SIG-M5 treated with dmso at 0.1 percent for 504 hours (cell line): Measurements from ENCODE around the gene DGUOK.
A peak's percentile ranks its signal among the peaks of the same experiment; 100 is the strongest.

Source experiments
- DNase-seq: peaks from one replicate; lab custom pipeline; 2025; ENCODE audit not compliant: unreplicated experiment; lab: John Stamatoyannopoulos, UW

The DGUOK gene

DNA sequence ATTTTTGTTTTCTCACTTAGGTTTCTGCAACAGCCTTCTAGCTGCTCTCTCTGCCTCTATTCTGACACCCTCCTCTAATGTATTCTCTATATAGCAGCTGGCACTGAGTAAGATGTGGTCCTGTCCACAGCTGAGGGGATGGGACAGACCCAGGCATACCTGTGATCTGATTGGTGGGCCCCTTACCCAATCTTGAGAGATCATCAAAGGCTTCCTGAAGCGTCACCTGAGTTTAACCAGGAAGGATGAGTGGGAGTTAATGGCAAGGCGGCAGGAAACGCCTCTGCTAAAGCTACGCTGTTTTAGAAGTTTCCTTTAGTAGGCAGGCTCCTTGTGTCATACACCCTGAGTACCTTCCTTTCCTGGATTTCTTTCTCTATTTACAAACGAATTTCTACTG is 52.3 kb downstream of the DGUOK start:
- no peak for DNase-seq

DNA sequence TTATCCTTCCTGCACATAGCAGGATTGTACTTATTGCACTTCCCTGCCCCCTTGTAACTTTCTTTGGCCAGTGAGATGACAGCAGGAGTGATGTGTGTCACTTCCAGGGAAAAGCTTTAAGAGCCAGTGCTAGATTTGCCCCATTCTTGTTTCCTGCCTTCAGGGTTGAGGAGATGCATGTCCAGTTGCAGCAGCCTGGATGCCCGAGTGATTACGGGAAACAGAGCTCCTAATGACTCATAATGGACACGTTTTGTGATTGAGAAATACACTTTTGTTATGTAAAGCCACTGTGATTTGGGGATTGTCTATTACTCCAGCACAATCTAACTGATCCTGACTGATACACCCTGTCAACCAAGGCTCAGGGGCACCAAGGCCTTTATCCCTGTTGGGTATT is 53.0 kb downstream of the DGUOK start:
- DNase-seq: peak; percentile 45

DNA sequence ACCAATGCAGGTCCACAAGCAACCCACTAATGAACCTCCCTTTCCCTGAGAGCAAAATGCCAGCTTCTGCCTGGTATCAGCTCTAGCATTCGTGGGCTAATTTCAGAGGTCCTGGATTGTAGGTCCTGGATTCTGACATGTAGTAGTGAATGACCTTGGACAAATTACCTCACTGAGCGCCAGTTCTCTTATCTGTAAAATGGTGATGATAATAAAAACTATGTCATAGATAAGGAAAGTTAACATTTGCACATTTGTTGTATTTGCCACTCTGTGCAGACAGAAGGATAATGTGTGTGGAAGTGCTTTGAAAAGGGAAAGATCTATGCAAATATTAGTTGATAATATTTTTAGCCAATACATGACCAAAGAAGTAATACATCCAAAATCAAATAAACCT is 53.9 kb downstream of the DGUOK start:
- DNase-seq: no peak

DNA sequence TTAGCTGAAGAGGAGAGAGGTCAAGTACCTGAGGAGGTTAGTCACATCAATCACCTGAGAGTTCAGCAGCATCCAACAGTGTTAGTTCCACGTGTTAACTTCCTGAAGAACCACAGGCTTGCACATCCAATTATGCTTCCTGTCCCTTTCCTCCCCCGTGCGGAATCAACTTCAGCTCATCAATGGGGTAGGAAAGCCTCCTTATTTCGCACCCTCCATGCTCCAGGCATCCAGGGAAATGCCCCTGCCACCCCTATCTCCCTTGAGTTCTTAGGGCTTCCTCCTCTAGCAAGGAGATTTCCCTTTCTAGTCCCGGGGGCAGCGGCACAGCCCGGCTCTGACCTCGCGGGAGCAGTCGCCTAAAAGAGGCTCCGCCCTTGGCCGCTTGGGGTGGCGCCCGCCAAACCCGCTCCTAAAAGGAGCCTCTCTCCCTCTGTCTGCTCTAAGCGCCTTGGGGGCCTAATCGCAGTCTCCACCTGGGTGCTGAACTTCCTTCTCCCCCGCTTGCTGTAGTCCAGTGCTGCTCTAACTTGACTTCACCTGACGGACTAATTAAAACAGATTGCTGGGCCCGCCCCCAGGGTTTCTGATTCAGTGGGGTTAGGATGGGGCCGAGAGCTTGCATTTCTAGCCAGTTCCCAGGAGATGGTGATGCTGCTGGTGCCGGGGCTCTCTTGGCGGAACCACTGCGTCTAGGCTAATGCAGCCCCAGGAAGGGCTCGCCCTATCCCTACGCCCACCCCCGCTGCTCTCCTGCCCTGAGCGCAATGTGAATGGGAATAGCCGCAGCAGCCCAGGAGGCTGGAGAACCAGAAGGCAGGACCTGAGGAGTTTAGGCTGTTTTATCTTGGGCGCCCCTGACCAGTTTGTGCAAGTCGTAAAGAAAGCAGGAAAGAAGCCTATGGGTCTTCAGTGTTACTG is 54.7 kb downstream of the DGUOK start:
- peak; percentile 41 for DNase-seq

DNA sequence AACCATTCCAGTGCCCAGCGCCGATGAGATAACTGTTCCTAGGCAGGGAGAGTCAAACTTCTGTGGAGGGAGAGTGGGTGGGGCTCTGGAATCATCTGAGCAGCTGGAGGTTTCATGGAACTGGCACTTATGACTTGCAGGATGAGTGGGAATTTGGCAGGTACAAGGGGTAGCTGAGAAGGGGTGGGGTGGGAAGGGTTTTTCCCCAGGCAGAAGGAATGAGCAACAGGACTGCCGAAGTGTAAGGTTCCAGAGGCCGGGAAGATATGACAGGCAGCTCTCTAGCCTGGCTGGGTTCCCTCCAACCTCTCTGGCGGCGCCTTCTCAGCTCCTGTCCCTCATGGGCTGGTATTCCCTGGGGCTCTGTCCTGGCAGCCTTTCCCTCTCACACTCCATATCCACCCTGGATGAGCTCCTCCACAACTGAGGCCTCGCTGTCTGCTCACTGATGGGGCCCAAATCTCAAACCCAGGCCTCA is 55.5 kb downstream of the DGUOK start:
- DNase-seq: no peak

DNA sequence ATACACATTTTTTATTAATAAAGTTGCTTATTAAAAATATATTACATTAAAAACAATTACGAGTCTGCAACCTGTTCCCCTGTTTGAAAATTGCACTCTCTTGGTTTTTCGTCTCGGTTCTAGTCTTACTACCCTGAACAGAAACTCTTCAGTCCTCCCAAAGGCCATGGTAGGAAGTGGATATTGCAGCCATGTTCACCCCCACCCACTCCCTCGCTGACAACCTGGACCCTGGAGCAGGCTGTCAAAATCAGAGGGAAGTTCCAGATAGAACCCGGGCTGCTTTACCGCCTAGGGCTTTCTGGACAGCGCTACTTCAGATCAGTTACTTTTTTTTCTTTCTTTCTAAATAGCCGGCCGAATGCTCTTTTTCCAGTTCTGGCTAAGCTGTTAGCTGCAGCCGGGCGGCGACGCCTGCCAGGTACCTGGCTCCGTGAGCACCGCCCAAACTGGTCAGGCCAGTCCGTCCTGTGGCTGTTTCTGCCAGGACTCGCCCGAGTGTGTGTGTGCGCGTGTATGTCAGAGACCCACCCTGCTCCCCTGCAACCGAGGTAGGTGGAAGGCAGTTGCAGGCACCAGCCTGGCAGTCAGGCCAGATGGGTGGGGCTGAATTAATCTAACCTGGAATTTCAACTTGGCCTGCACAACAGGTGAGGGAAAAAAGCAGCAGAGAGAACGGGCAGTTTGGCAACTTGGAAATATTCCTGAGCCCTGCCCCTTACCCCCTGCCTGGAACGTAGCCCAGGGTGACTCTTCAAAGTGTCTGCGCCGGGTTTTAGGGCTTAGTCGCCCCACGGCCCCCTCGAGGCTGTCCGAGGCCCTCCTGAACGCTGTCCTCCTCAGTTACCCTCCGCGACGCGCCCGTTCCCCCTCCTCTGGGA is 56.9 kb downstream of the DGUOK start:
- peak; percentile 86 for DNase-seq

DNA sequence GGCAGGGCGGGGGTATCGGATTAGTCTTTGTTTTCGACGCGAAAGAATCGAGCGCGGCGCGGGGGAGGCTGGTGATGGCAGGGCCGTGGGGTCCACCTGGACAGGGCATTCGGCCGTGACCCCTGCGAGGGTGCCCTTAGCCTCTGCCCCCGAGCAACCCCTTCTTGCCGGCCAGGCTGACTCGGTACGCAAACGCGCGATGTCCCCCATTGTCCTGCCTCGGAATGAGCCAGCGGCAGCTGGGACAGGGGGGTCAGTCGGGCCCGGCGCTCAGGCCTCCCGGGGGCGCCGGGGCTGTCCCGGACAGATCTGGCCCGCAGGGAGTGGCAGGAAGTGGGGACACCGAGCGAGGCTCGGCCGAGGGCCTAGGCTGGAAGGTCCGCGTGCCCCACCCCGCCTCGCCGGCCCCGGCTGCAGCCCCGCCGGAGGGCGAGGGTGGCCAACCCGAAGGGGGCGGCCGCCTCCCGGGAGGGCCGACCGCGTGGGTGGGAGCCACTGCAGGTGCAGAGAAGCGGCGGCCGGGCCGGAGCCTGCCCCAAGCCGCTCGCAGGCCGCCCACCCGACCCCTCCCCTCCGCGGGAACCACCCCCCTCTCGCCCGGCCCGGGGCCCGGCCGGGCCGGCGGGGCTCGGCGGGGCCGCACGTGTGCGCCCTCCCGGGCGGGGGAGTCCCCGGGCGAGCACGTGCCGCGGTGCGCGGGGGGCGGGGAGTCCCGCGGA is 57.7 kb downstream of the DGUOK start, which contains the start of gene TET3:
TET3 (plus strand) TSS at position 708 of the 719 bp plus-strand sequence. CDS start 1,494 bp downstream, outside the sequence.
- DNase-seq: no peak

DNA sequence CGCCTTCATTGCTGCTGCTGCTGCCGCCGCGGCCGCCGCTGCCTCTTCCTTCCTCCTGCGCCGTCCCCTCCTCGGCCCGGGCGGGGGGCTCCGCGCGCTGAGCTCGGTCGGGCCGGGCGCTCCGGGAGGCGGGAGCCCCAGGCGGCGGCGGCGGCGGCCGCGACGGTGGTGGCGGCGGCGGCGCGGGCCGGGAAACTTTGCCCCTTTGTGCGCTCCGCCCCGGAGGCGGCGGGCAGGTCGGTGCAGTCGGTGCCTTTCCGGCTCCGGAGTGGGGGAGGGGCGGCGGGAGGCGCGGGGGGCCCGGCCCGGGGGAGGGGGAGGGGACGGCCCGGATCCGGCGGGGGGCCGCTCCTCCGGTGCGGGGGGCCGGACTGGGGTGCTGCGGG is 58.2 kb downstream of the DGUOK start:
- peak; percentile 52 for DNase-seq

DNA sequence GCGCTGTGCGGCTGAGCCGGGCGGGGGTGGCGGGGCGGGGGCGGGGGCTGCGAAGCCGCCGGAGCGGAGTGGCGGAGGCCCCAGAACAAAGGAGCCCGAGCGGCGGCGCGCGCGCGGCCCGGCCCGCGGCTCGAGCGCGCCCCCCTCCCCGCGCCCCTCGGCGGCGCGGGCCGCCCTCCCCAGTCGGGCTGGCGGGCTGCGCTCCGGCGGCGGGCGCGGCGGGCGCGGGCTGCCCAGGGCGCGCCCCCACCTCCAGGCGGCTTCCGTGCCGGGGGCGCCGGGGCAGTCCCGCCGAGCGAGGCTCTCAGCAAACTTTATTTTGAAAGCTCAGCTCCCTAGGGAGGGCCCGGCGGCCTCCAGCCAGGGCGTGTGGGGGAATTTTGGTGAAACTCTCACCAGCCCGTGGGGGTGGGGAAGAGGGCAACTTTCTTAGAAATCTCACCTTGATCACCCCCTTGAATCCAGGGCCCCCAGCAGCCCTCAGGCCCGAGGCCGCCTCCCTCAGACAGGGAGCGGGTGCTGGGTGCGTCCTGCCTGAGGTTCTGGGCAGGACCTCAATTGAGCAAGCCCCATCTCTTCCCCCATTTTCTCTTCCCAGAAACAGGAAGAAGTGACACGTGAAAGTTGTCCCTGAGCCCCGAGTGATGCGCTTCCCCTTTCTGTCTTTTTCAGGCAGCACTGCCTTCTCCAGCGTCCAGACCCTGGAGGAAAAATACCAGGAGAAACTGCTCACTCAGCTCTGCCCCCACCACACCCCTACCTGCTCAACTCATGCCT is 58.8 kb downstream of the DGUOK start:
- peak; percentile 90 for DNase-seq

DNA sequence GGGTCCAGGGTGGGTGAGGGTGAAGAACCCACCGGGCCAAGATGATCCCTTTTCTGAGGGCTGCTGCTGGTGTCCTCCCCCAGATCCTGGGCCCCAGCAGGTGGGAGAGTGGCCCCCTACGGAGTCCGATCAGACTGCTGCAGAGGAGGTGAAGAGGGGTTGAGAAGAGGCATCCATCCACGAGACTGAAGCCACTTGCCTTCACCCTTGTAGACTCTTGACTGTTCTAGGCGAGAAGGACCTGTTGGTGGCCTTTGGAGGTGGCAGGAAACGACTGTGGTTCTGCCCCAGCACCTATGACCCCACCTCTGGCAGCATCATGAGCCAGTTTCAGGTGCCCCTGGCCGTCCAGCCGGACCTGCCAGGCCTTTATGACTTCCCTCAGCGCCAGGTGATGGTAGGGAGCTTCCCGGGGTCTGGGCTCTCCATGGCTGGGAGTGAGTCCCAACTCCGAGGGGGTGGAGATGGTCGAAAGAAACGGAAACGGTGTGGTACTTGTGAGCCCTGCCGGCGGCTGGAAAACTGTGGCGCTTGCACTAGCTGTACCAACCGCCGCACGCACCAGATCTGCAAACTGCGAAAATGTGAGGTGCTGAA is 59.5 kb downstream of the DGUOK start:
- DNase-seq: no peak

DNA sequence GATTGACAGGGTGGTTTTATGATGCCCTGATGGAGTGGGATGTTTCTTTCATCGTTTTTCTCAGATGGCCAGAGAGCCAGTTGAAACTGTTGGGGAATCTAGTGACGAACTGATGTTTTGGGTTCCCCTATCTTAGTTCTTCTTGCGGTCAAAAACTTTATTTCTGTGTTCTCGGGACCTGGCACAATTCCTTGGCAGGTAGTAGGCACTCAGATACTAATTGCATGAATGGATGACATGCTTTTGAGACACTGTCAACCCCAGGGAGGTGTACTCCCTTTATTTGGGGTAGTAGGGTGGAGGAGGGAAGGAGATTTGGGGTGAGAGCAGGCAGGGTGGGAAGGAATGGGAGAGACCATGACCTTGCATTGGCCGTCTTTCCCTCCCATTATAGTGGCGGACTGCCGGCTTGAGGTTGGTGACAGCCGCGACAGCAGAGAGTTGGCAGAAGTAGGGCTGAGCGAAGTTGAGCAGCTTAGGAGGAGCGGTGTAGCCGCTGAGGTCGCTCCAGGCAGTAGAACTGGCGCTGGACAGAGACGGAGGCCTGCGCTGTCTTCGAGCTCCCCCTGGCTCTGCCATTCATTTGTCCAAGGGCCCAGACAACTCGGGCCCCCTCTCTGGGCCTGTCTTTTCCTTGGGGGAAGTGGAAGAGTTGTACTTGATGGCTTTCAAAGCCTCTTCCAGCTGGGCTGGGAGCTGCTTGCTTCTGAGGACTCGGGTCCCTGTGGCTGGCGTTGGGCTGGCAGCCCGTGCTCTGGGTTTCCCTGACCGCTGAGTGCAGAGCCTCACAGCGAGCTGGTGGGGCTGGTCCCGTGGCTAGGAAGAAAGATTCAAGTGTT is 60.6 kb downstream of the DGUOK start:
- DNase-seq: peak; percentile 67

DNA sequence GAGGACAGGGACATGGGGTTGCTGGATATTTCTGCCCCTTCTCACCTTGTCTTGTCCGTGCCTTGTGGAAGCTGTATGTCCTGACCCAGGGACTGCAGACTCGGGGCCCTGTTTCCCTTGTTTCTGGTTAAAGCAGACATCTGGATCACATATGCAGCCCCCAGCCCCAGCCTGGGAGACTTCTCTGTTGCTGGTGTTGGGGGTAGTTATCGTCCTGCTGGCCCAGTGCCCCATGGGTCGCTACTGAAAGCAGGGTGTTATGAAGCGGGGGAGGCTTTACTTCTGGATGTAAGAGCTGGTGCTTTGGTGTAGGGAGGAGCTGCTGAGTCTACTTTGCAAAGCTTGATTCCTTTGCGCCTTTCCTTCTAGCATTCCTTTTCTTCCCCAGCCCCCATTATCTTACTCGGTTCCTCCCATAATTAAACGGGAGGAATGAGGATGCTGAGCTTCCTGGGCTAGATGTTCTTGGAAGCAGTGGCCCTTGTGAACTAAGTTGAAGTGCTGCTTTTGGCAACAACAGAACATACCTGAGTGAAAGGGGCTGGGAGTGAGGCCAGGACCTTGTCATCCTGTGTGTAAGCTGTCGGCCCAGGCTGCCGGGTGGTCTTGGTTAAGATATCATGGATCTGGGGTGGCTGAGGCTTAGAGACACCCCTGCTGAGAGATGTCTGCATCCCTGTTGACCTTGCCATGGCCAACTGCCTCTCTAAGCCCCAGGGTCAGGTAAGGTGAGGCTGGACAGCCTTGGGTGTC is 61.4 kb downstream of the DGUOK start:
- no peak for DNase-seq

DNA sequence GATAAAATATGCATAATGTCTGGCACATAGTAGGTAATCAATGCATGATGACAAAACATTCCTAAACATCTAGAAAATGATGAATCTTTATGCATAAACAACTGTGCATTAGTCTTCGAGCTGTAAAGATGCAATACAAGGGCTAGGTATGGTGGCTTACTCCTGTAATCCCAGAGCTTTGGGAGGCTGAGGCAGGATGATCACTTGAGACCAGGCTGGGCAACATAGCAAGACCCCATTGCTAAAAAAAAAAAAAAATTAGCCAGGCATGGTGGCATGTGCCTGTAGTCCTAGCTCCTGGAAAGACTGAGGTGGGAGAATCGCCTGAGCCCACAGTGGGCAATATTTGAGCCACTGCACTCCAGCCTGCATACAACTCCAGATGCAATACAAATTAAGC is 63.3 kb downstream of the DGUOK start:
- no peak for DNase-seq

DNA sequence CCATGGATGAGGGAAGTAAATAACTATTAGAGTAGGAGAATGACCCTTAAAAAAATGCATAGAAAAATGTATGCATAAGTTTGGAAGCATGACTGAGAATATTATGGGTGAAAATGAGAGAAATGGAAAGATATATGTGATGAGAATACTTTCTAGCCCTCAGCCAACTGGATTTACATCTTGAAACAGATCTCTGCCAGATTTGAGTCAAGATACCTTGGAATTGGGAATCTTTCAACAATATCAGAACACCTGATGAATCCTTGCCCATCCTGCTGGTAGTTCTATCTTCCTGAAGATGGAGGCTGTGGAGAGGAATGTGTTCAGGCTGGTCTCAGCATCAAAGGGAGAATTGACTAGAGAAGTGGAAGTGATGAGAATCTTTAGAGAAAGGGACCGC is 63.9 kb downstream of the DGUOK start:
- no peak for DNase-seq

DNA sequence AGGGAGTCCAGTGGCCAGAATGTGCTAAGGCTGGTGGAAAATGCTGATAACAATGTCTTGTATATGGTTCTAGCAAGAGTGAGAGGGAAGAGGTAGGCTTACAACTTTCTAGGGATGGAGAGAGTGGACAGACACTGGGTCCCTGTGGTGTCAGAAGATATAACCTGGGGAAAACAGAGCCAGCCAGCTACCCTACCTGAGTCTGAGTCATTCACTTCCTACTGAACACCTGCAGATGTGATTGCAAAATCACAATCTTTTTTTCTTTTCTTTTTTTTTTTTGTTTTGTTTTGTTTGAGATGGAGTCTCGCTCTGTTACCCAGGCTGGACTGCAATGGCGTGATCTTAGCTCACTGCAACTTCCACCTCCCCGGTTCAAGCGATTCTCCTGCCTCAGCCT is 65.4 kb downstream of the DGUOK start:
- no peak for DNase-seq

DNA sequence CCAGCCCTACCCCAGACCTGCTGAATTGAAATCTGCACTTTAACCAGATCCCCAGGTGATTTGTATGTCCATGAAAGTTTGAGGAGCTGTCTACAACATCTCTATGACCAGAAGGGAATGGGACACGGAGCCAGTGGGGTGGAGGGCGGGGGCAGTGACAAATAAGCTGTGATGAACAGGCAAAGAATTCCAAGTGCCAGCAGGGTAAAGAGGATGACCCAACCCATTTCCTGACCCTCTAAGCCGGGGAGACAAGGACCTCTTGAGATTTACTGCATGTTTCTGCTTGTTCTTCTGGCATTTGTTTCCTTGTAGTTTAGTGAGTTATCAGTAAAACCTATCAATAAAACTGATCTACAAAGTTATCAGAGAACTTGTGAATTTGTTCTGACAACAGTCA is 66.7 kb downstream of the DGUOK start:
- DNase-seq: no peak

DNA sequence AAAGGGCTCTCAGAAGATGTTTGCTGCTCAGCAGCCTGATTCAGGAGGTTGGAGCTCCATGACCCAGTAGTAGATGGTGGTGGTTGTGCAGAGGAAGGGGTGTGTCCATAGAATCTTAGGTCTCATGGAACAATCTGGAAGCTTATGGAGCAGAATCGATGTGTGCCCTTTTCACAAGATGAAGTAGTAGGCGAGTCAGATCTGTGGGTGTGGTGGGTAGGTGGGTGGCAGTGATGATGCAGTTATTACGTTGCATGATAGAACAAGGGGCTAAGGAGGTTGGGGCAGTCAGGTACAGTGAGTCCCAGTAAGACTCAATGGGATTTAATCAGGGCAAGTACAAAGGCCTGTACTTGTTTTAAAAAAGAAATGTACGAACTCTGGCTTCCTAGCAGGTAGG is 67.1 kb downstream of the DGUOK start:
- DNase-seq: no peak

DNA sequence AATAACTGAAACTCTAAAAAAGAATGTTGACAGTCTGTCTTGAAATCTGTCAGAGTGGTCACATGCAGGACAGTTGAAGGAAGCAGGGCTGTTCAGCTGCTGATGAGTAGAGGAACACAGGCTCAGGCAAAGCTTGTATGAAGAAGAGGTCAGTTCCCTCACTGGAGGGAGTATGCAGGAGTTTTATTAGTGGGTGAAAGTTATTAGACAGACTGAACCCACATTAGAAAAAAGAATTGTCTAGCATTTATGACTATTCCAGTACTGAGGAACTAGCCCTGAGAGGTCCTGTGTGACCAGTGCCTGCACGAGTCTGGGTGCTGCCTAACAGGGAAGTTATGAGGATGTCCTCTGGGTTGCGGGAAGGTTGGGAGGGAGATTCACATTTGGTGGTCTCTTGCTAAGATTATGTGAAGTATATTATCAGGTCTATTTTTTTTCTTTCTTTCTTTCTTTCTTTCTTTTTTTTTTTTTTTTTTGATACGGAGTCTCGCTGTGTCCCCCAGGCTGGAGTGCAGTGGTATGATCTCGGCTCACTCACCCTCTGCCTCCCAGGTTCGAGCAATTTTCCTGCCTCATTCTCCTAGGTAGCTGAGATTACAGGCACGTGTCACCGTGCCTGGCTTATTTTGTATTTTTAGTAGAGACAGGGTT is 67.6 kb downstream of the DGUOK start:
- DNase-seq: no peak
